Stimulated activated CD4-positive, alpha-beta T cell treated with anti-CD3 and anti-CD28 coated beads, Interleukin-1b, Interleukin-23, amount 100 ng/mL, for 48 hours (primary cell): ENCODE results near the gene SCAF11.

Source experiments
- DNase-seq: peaks from one replicate; pipeline ENCODE4 v3.0.0-alpha.2; 2020

Gene SCAF11

GRCh38 chr12:45909041-45909713 lies 81.2 kb downstream of the SCAF11 start:
- no peak for DNase-seq

GRCh38 chr12:45907955-45908354 lies 82.4 kb downstream of the SCAF11 start:
- DNase-seq = no peak

- DNase-seq = no peak
Measured at GRCh38 chr12:45898094-45898493, 92.3 kb downstream of the SCAF11 start.

- DNase-seq = no peak
Measured at GRCh38 chr12:45895961-45896360, 94.4 kb downstream of the SCAF11 start.

GRCh38 chr12:45893240-45893639 lies 97.1 kb downstream of the SCAF11 start:
- DNase-seq = no peak

- no peak for DNase-seq
Measured at GRCh38 chr12:45890276-45890675, 100.1 kb downstream of the SCAF11 start.

GRCh38 chr12:45887544-45887943 lies 102.8 kb downstream of the SCAF11 start:
- no peak for DNase-seq

GRCh38 chr12:45886685-45887084 lies 103.7 kb downstream of the SCAF11 start:
- no peak for DNase-seq

GRCh38 chr12:45883187-45883586 lies 107.2 kb downstream of the SCAF11 start:
- no peak for DNase-seq

- DNase-seq = no peak
Measured at GRCh38 chr12:45880533-45880932, 109.8 kb downstream of the SCAF11 start.

GRCh38 chr12:45879363-45879895 lies 110.9 kb downstream of the SCAF11 start:
- no peak for DNase-seq

- DNase-seq = no peak
Measured at GRCh38 chr12:45878630-45879255, 111.6 kb downstream of the SCAF11 start.

- no peak for DNase-seq
Measured at GRCh38 chr12:45877069-45877468, 113.3 kb downstream of the SCAF11 start.

- no peak for DNase-seq
Measured at GRCh38 chr12:45872446-45872845, 117.9 kb downstream of the SCAF11 start.
